Measurements from ENCODE around the gene EXOSC5.
"Not testable (repeated sequence)": the region's sequence is repeated elsewhere in the genome, so short reads cannot be mapped to it uniquely, and the experiment has no call there.

EXOSC5 gene

DNA sequence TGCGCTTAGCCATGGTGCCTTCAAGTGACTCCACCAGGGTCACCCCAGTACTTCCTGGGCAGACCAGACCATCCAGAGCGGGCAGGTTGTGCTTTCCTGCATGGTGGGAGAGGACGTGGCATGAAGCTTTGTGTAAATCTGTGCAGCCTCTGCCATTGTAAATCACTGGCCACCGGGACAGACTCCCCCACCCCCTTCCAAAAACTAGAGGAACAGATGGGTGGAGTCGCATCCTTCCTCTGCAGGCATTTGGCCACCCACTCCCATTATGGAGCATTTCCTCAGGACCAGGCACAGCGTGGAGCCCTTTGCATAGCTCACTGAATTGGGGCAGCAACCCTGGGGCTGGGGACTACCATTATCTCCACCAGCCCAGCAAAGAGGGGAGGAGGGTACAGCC is 8.6 kb upstream of the EXOSC5 start:
- DNase-seq (ENCODE audit: low spot score), result no peak

DNA sequence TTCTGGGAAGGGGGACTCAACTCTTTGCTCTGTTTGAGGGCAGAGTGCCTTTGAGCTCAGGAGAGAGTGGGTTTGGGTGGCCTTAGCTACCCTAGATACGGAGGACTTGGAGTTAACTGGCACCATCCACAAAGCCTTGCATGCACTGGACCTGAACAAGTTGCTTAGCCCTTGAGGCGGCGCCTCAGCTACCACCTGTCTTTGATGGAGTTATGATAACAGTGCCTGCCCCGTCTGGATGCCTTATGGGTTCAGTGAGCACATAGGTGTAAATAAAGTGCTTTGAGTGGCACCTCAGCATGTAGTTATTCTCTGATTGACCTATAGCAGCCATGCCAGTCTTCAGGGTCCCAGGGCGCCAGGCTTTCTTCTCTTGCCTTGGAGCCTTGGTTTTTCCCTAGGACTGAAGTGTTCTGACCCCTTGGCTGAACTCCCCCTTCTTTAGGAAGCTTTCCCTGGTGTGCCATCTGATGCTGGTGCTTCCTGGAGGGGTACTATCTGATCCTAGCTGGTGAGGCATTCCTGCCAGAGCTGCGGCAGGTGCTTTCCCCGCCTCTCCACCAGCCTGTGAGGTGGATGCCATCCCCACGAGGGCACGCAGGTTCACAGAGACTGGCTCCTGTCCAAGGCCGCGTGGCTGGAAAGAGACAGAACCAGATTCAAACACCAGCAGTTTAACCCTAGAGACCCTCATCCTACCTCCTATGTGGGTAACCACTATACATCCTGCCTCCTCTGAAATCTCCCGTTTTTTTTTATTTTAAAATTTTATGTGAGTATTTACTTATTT is 6.2 kb upstream of the EXOSC5 start:
- no peak for DNase-seq (ENCODE audit: low spot score)

DNA sequence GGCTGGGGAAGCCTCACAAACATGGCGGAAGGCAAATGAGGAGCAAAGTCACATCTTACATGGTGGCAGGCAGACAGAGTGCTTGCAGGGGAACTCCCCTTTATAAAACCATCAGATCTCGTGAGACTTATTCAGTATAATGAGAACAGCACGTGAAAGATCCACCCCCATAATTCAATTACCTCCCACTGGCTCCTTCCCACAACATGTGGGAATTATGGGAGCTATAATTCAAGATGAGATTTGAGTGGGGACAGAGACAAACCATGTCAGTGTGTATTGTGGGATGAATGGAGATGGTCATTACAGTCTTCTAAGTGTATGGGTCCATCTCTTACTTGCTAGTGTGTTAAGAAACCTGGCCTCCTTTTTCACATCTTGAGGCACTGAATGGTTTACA is 4.9 kb upstream of the EXOSC5 start:
- DNase-seq (ENCODE audit: low spot score), result no peak

DNA sequence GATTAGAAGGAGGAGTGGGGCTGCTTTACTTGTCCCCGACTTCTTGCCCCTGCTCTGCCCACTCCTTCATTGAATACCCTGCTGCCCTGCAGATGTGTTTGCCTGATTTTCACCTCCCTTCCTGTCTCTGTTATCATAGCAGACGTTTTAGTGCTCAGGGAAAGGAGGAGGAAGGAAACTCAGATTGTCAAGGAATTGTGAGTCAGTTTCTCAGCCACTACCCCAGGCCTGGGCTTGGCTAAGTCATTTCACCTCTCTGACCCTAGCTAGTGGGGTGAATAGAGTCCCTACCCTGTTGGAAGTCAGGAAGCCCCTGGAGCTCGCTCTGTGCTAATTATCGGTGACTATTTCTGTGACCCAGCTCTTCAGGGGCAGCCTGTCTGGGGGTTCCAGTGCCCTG is 4.3 kb upstream of the EXOSC5 start:
- no peak for DNase-seq (ENCODE audit: low spot score)

DNA sequence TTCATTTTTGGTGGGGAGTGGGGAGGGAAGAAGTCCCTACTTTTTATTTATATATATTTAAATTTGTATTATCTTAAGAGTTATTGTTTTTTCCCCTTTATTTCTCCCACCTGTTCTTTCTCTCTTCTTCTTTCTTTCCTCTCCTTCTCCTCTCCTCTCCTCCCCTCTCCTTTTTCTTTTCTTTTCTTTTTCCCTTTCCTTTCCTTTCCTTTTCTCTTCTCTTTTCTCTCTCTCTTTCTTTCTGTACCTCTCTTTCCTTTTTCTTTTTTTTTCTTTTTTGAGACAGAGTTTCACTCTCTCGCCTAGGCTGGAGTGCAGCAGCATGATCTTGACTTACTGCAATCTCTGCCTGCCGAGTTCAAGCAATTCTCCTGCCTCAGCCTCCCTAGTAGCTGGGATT is 2.4 kb upstream of the EXOSC5 start:
- DNase-seq (ENCODE audit: low spot score), result no peak

DNA sequence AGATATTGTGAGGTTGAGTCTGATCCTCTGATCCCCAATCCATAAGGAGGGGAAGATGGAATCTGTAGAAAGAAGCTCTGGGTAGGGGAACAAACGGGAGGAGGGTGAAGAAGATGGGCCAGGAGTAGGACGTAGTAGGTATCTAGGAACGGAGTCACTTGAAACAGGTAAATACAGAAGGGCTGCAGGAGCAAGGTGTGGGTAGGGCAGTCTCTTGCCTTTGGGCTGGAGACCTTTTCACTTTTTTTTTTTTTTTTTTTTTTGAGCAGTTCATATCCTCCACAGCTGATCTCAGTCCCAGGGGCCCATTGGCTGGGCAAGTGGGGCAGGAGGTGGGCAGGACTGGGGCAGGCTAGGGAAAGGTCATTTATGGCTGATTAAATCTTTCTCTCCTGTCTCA is 1.9 kb upstream of the EXOSC5 start:
- no peak for DNase-seq (ENCODE audit: low spot score)

DNA sequence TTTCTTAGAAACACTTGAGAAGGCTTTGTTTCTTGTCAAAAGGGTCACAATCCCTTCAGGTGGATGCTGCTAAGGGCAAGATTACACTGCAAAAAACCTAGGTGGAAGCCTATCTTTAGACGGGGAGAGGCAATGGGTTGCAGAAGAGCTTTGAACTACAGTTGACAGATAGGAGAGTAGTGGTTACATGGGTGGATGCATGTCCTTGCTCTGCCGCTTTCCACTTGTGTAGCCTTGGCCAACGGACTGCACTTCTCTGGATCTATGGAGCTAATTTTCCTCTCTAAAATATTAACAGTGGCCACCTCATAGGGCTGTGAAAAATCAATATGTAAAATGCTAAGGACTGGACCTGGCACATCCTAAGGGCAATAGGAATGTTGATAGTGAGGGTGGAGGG is 1.4 kb upstream of the EXOSC5 start:
- DNase-seq (ENCODE audit: low spot score), result no peak

DNA sequence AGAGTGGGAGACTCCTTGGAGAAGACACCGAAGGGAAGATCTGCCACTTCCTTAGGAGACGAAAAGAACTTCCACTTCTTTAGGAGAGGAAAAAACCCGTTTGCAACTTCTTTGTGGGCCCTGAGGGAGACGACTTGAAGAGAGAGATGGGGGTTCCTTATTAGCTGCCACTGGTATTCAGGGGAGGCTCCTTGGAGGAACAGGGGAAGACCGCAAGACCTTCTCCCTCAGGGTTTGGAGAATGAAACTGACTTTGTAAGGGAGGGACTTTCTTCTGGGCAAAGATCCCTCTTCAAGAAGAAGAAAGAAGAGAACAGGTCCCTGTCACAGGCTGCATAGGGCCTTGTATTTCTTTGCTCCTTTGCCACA is 875 bp upstream of the EXOSC5 start:
- DNase-seq (ENCODE audit: low spot score), result no peak

DNA sequence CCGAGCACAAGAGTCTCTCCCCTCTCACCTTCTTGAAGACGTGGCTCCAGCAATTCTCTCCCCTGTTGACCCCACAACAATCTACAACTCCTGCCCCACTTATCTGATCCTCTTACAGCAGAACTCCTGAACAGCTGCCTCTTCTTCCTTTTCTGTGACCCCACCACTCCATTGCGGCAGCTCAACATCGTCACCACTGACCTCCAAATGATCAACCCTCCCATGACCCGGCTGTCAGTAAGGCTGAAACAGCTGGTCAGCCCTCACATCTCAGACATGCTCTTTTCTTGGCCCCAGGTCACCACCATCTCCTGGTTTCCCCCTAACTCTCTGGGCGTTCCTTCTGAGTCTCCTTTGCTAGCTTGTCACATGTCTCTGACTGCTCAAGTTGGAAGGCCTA is 1.8 kb downstream of the EXOSC5 start:
- DNase-seq (ENCODE audit: low spot score), result no peak

DNA sequence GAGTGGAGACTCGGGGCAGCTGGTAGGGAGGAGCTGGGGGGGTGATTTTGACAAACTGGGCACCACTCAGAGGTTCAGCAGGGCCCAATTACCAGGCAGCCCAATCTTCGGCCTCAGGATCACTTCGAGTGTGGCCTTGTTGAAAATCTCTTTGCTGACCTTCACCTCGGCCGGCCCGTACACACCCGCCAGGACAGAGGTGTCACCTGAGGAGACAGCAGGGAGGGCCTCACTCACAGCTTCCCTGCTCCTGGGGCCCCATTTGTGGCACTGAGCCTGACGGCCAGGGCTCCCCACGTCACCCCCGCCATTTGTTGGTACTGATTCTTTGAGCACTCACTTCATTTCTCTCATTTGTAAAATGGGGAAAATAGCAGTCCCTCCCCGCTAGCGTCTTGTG is 4.4 kb downstream of the EXOSC5 start:
- DNase-seq (ENCODE audit: low spot score), result no peak

DNA sequence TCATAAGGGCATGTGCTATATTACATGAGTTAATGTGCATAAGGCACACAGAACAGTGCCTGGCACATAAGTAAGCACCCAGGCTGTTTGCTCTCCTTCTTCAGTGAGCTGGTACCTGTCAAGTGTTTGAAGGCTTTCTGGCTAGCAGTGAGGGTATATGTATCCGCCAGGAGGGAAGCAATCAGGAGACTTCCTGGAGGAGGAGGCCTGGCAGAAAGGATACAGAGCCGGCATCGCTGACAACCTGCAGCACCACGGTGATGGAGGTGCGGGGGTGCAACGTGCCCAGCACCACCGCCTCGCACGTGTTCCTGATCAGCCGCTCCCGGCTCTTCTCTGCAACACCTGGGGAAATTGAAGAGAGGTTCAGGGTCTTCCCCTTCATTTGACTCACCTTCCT is 5.5 kb downstream of the EXOSC5 start:
- DNase-seq (ENCODE audit: low spot score), result no peak

DNA sequence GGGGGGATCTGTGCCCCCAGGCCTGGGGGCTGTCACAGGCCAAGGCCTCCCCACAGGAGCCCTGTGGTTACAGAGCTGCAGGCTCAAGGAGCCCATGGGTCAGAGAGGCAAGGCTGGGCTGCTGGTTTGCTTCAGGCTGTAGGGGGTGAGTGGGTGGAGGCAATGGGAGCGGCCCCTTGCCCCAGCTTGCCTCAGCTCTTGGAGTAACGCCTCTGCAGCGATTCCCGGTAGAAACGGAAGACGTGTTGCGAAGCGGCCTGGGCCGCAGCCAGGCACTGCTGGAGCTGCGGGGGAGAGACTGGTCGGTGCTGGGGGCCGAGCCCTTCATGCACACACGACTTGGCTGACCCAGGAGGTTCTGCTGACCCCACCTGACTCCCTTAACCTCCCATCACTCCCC is 10.7 kb downstream of the EXOSC5 start:
- DNase-seq (ENCODE audit: low spot score), result no peak

DNA sequence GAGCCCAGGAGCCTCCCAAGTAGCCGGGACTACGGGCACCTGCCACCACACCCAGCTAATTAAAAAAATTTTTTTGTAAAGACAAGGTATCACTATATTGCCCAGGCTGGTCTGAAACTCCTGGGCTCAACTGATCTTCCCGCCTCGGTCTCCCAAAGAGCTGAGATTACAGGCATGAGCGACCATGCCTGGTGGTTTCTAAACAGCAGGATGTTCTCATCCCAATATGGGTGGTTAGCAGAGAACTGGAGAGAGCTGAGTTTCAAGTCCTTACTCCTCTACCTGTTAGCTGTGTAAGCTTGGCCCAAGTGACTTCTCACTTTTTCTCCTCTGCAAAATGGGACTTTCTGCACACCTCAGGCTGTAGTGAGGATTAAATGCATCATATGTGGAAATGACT is 12.8 kb downstream of the EXOSC5 start:
- DNase-seq (ENCODE audit: low spot score), result no peak

DNA sequence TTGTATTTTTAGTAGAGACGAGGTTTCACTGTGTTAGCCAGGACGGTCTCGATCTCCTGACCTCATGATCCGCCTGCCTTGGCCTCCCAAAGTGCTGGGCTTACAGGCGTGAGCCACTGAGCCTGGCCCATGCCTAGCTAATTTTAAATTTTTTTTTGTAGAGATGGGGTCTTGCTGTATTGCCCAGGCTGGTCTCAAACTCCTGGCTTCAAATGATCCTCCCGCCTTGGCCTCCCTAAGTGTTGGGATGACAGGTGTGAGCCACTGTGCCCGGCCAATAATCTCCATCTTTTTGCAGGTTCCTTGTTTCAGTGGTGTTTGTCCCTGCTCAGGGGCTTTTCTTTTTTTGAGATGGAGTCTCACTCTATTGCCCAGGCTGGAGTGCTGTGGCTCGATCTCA is 15.6 kb downstream of the EXOSC5 start:
- not testable (repeated sequence) for DNase-seq (ENCODE audit: low spot score)

DNA sequence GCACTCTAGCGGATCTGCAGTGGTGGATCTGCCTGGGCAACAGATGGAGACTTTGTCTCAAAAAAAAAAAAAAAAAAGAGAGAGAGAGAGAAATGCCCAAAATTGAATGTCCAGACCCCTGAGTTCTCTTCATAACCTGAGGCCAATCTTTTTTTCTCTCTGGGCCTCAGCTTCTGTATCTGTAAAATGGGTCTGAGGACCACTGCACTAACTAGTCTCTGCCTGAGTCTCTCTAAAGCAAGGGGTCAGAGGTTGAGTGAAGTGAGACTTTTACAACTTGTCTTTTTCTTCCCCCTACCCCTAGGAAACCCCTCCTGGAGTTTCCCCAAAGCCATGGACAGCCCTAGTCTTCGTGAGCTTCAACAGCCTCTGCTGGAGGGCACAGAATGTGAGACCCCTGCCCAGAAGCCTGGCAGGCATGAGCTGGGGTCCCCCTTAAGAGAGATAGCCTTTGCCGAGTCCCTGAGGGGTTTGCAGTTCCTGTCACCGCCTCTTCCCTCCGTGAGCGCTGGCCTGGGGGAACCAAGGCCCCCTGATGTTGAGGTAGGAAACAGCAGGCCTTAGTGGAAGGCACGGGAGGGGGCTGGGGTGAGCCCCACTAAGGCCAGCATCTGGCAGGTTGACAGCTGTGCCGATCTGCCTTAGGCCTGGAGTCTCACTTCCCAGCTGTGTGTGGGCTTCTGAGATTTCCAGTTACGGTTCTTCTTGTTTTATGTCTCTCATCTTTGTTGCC is 19.0 kb downstream of the EXOSC5 start:
- peak; percentile 57 for DNase-seq (ENCODE audit: low spot score)

DNA sequence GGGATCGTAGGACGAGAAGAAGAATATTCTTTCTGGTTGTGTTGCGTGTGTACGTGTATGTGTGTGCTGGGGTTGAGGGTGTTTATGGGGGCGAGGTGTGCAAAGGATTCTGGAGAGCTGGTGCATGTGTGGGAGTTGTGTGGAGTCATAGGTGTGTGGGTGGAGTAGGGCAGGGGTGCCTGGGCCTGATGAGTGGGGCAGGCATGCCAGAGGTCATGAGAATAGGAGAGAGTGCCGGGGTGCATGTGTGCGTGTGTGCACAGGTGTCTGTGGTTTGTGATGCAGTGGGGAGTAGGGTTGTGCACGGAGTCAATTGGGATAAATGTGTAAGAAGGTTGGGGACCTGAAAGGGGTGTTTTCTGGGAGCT is 20.2 kb downstream of the EXOSC5 start:
- no peak for DNase-seq (ENCODE audit: low spot score)

DNA sequence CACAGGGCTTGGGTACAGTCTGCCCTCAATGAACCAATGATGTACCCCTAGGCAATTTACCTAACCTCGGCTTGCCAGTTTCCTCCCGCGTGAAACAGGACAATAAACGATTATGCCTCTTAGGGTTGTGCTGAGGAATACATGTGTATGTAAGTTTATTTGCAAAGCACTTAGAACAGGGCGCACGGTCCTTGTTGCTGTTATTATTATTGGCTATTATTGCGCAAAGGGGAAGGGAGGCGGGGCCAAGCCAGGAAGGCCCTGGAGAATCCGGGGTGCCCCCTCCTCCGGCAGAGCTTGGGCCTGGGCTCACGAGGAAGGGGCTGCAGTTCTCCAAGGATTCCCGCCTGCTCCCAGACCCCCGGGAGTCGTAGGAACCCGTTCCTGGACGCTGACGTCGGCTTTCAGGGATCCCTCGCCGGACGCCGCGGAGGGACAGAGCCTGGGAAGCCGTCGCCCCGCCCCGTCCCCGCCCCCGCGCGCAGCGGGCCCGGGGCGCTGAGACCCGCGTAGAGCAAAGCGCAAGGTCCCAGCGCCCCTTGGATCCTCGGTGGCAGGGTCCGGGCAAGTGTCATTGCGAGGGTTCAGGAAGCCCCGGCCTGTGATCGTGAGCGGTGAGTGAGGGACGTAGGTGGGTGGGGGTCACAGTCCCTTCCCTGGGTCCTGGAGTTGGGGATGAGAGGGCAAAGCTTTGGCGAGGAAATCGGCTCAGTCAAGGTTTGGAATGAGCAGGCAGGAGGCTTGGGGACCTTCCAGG is 20.7 kb downstream of the EXOSC5 start, which contains the start of gene TMEM91:
Gene TMEM91, plus strand, starts transcription at position 293 of the 757 bp plus-strand sequence. CDS start 1,777 bp downstream, outside the sequence.
- no peak for DNase-seq (ENCODE audit: low spot score)

DNA sequence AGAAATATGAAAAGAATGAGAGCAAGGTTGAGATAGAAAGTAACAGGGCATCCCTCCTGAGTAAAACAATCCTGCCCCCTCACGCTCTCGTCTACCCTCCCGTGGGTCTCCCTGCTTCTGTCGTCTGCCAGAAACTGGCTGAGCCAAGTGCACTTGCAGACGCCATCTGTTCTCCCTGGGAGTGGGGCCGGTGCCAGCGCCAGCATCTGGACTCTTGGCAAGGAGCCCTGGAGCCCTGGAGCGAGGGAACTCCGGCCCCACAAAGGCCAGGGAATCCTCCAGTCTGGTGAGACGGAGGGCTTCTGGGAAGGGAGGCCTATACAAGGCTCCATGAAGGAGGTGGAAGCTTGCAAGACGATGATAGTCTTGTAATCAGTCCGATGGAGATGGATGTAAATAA is 23.2 kb downstream of the EXOSC5 start:
- DNase-seq (ENCODE audit: low spot score), result no peak

DNA sequence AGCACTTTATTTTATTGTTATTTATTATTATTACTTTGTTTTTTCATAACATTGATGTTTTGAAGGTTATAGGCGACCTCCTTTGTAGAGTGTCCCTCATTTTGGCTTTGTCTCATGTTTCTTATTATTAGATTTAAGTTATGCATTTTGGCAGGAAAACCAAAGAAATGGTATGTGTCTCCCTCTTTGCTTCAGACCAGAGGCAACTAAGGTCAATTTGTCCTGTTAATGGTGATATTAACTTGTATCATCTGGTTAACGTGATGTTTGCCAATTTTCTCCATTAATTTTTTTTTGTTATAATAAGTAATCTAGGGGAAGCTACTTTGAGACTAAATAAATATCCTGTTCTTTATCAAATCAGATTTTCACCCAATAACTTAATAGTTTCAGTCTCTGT is 24.7 kb downstream of the EXOSC5 start:
- no peak for DNase-seq (ENCODE audit: low spot score)

DNA sequence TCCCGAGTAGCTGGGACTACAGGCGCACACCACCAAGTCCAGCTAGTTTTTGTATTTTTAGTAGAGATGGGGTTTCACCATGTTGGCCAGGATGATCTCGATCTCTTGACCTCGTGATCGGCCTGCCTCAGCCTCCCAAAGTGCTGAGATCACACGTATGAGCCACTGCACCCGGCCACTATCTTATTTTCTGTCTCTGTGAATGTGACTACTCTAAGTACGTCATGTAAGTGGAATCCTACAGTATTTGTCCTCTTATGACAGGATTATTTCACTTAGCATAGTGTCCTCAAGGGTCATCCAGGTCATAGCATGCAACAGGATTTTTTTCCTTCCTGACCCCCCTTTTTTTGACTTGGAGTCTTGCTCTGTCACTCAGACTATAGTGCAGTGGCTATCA is 25.6 kb downstream of the EXOSC5 start:
- no peak for DNase-seq (ENCODE audit: low spot score)

DNA sequence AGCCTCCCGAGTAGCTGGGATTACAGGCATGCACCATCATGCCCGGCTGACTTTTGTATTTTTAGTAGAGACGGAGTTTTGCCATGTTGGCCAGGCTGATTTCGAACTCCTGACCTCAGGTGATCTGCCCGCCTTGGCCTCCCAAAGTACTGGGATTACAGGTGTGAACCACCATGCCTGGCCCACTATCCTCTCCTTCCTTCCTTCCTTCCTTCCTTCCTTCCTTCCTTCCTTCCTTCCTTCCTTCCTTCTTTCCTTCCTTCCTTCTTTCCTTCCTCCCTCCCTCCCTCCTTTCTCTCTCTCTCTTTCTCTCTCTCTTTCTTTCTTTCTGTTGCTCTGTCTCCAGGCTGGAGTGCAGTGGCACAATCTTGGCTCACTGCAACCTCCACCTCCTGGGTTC is 26.0 kb downstream of the EXOSC5 start:
- DNase-seq (ENCODE audit: low spot score), result not testable (repeated sequence)

DNA sequence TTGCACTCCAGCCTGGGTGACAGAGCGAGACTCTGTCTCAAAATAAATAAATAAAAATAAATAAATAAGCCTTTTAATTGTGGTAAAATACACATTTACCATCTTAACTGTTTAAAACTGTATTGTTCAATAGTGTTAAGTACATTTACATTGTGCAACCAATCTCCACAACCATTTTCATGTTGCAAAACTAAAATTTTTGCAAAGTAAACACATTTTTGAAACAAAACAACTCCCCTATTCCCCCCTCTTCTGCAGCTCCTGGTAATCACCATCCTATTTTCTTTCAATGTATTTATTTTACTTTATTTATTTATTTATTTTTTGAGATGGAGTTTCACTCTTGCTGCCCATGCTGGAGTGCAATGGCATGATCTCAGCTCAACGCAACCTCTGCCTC is 27.4 kb downstream of the EXOSC5 start:
- DNase-seq (ENCODE audit: low spot score), result no peak

DNA sequence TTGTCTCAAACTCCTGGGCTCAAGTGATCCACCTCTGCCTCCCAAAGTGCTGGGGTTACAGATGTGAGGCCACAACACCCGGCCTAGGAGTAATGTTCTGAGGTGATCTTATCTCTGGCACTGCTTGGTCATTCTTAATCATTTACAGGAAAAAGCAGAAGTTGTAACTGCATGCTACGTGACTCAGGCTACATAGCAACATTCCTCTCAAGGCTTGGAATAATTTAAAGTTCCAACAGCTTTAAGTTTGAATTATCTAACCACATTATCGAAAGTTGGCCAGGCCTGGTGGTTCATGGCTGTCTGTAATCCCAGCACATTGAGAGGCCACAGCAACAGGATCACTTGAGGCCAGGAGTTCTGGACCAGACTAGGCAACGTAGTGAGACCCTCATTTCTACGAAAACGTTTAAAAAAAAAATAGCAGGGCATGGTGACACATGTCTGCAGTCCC is 29.3 kb downstream of the EXOSC5 start:
- no peak for DNase-seq (ENCODE audit: low spot score)

Measured in germinal center (tissue), 1 donor.